ENCODE measurements around the gene ZBTB7B. TPM values are rescaled to one million over a fixed set of nuclear protein-coding genes. Genes with fewer than 3 reads are reported as not detected.
A peak's percentile ranks its signal among the peaks of the same experiment; 100 is the strongest.

The ZBTB7B gene
- polyA plus RNA-seq, 1 experiment = 8.7 TPM

DNA sequence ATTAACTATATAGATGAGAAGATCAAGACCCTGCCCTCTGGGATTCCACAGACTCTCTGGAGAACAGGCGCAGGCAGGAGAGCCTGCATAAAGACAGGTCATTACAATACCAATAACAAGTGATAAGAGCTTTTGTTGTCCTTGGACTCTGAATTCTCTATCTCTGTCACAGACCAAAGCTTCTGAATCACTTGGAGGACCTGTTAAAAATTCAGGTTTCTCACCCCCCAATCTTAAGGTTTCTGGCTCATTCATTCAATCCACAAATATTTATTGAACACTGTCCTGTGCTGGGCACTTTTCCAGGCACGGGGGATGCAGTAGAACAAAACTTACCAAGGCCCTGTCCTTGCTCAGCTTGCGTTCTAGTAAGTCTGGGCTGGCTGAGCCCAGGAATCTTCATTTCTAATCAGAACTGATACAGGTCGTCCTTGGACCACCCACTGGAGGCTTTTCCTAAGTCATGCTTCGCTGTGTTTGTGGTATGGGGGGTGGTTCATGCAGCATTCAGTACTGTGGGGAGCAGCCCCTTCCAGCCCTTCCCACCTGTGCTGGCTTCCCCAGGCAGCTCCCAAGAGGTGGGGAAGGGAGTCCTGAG is 62.3 kb downstream of the ZBTB7B start:
- ChIA-PET CTCF (interaction anchor here (1.0 to 2.8 kb wide), 3 partner anchors 14 to 108 kb away, joined by 3 to 22 read pairs (median 9); partner anchors contain the start of genes ADAM15 and KRTCAP2), POLR2A (interaction anchor here (0.7 kb wide), 1 partner anchor 92 kb away, joined by 4 read pairs; no protein-coding TSS in a partner anchor)
- Histone ChIP-seq H3K4me3 (ENCODE audit: low read depth, low read length) (peak overlapping the region; percentile 96), H3K27me3 (ENCODE audit: control insufficient read depth, insufficient read depth, low read length) (no peaks in the 10 kb centered on the region), H3K9me3 (ENCODE audit: control insufficient read depth, insufficient read depth, low read length) (no peaks in the 10 kb centered on the region), H3K27ac (ENCODE audit: low read depth, low read length) (no peak overlapping the region)
- DNase-seq (ENCODE audit: low read depth, low spot score) = no peak
- no peak for TF ChIP-seq CTCF (IDR thresholded peaks at IDR 0.05; ENCODE audit: low read depth, low read length)

GRCh38 chr1:155066777-155067176 is 64.2 kb downstream of the ZBTB7B start:
- CTCF ChIA-PET = interaction anchor here (1.8 to 2.8 kb wide), 2 partner anchors 18 kb away, joined by 9 to 22 read pairs; no protein-coding TSS in a partner anchor
- no peak for TF ChIP-seq CTCF (IDR thresholded peaks at IDR 0.05; ENCODE audit: low read depth, low read length)
- POLR2A ChIA-PET = no interaction called here

More at GRCh38 chr1:155066777-155067176, 64.2 kb downstream of the ZBTB7B start:
- no peaks in the 10 kb centered on the region for H3K9me3 ChIP-seq (ENCODE audit: control insufficient read depth, insufficient read depth, low read length)
- DNase-seq (ENCODE audit: low read depth, low spot score) = no peak
- H3K27me3 ChIP-seq (ENCODE audit: control insufficient read depth, insufficient read depth, low read length) = no peaks in the 10 kb centered on the region
- no peak overlapping the region for H3K27ac ChIP-seq (ENCODE audit: low read depth, low read length)
- H3K4me3 ChIP-seq (ENCODE audit: low read depth, low read length) = no peak overlapping the region

Small RNAs within 50 kb of the gene (small RNA-seq; reads per million reads assigned to genes)
- not detected for gene MIR4258 (ENCODE audit: insufficient read length, low read depth)

Other genes with a start within 250 kb of the ZBTB7B start
- gene KCNN3, start 132.5 kb upstream of the ZBTB7B start, polyA plus RNA-seq (2011; rRNA removed) = 0.02 and 0.09 TPM in 2 replicates
- 21.0 and 24.7 TPM in 2 replicates for gene PMVK, start 66.1 kb upstream of the ZBTB7B start, polyA plus RNA-seq (2011; rRNA removed)
- gene PBXIP1, start 46.7 kb upstream of the ZBTB7B start, polyA plus RNA-seq (2011; rRNA removed) = 72.2 and 87.1 TPM in 2 replicates
- gene PYGO2, start 41.0 kb upstream of the ZBTB7B start, polyA plus RNA-seq (2011; rRNA removed) = 18.1 and 19.3 TPM in 2 replicates
- gene SHC1, start 32.1 kb upstream of the ZBTB7B start, polyA plus RNA-seq (2011; rRNA removed) = 371 and 409 TPM in 2 replicates
- gene CKS1B, start 28.1 kb upstream of the ZBTB7B start, polyA plus RNA-seq (2011; rRNA removed) = 66.4 and 81.3 TPM in 2 replicates
- 21.1 and 30.2 TPM in 2 replicates for gene FLAD1, start 19.5 kb upstream of the ZBTB7B start, polyA plus RNA-seq (2011; rRNA removed)
- gene LENEP, start 9.2 kb upstream of the ZBTB7B start, polyA plus RNA-seq (2011; rRNA removed) = 0.21 TPM in 1 of 2 replicates, not detected in the other
- gene DCST2, start 31.0 kb downstream of the ZBTB7B start, polyA plus RNA-seq (2011; rRNA removed) = 0.07 and 0.19 TPM in 2 replicates
- not detected in 2 replicates for gene DCST1, start 31.0 kb downstream of the ZBTB7B start, polyA plus RNA-seq (2011; rRNA removed)
- 25.9 and 37.5 TPM in 2 replicates for gene ADAM15, start 48.5 kb downstream of the ZBTB7B start, polyA plus RNA-seq (2011; rRNA removed)
- gene EFNA4, start 60.9 kb downstream of the ZBTB7B start, polyA plus RNA-seq (2011; rRNA removed) = 10.1 and 12.9 TPM in 2 replicates
- 0.51 and 0.56 TPM in 2 replicates for gene EFNA3, start 76.0 kb downstream of the ZBTB7B start, polyA plus RNA-seq (2011; rRNA removed)
- gene EFNA1, start 125.1 kb downstream of the ZBTB7B start, polyA plus RNA-seq (2011; rRNA removed) = 1.1 and 1.4 TPM in 2 replicates
- 29.5 and 31.4 TPM in 2 replicates for gene SLC50A1, start 133.1 kb downstream of the ZBTB7B start, polyA plus RNA-seq (2011; rRNA removed)
- gene DPM3, start 137.7 kb downstream of the ZBTB7B start, polyA plus RNA-seq (2011; rRNA removed) = 16.8 and 35.6 TPM in 2 replicates
- 102 and 131 TPM in 2 replicates for gene KRTCAP2, start 170.5 kb downstream of the ZBTB7B start, polyA plus RNA-seq (2011; rRNA removed)
- 2.9 and 3.8 TPM in 2 replicates for gene TRIM46, start 171.0 kb downstream of the ZBTB7B start, polyA plus RNA-seq (2011; rRNA removed)
- 32.5 and 34.6 TPM in 2 replicates for gene THBS3, start 205.1 kb downstream of the ZBTB7B start, polyA plus RNA-seq (2011; rRNA removed)
- 44.6 and 62.3 TPM in 2 replicates for gene MTX1, start 205.9 kb downstream of the ZBTB7B start, polyA plus RNA-seq (2011; rRNA removed)

Measured in AG04450 (cell line).